GM12874 (cell line): ENCODE data around the gene SCT.

ENCODE experiments used
- TF ChIP-seq, protein P1 (sequence below): IDR thresholded peaks from 2 replicates; pipeline ENCODE4 v1.5.1; 2011; ENCODE audit warnings: low read depth, mild to moderate bottlenecking, control low read depth, low read length, moderate library complexity; ENCODE audit not compliant: insufficient read depth

Gene SCT

DNA sequence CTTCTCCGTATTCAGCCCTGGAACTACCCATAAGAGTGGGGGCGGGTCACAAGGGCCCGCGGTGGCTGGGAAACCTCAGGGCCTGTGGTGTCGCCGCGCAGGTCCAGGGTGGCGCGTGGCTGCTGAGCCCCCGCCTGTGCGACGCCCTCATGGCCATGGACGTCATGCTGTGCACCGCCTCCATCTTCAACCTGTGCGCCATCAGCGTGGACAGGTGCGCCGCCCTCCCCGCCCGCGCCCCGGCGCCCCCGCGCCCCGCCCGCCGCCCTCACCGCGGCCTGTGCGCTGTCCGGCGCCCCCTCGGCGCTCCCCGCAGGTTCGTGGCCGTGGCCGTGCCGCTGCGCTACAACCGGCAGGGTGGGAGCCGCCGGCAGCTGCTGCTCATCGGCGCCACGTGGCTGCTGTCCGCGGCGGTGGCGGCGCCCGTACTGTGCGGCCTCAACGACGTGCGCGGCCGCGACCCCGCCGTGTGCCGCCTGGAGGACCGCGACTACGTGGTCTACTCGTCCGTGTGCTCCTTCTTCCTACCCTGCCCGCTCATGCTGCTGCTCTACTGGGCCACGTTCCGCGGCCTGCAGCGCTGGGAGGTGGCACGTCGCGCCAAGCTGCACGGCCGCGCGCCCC lies 12.5 kb upstream of the SCT start:
- TF ChIP-seq, protein P1, sequence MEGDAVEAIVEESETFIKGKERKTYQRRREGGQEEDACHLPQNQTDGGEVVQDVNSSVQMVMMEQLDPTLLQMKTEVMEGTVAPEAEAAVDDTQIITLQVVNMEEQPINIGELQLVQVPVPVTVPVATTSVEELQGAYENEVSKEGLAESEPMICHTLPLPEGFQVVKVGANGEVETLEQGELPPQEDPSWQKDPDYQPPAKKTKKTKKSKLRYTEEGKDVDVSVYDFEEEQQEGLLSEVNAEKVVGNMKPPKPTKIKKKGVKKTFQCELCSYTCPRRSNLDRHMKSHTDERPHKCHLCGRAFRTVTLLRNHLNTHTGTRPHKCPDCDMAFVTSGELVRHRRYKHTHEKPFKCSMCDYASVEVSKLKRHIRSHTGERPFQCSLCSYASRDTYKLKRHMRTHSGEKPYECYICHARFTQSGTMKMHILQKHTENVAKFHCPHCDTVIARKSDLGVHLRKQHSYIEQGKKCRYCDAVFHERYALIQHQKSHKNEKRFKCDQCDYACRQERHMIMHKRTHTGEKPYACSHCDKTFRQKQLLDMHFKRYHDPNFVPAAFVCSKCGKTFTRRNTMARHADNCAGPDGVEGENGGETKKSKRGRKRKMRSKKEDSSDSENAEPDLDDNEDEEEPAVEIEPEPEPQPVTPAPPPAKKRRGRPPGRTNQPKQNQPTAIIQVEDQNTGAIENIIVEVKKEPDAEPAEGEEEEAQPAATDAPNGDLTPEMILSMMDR = no peak

DNA sequence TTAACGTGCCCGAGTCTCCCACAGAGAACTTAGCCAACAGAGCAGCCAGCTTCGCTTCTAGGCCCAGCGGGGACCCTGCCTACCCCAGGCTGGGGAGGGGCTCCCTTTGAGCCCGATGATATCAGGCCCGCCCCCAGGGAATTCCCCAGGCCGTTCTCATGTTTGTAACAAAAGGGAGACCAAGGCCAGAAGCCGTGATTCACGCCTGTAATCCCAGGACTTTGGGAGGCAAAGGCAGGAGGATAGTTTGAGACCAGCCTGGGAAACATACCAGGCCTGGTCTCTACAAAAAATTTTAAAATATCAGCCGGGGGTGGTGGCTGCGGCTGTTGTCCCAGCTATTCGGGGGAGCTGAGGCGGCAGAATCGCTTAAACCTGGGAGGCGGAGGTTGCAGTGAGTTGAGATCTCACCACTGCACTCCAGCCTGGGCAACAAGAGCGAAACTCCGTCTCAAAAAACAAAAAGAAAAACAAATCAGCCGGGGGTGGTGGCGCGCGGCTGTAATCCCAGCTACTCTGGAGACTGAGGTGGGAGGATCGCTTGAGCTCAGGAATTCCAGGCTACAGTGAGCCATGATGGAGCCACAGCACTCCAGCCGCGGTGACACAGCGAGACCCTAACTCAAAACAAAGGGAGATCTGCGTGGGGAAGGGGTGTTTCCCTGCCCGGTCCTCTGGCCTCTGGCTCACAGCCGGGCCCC lies 11.8 kb upstream of the SCT start:
- TF ChIP-seq, protein P1 = no peak

DNA sequence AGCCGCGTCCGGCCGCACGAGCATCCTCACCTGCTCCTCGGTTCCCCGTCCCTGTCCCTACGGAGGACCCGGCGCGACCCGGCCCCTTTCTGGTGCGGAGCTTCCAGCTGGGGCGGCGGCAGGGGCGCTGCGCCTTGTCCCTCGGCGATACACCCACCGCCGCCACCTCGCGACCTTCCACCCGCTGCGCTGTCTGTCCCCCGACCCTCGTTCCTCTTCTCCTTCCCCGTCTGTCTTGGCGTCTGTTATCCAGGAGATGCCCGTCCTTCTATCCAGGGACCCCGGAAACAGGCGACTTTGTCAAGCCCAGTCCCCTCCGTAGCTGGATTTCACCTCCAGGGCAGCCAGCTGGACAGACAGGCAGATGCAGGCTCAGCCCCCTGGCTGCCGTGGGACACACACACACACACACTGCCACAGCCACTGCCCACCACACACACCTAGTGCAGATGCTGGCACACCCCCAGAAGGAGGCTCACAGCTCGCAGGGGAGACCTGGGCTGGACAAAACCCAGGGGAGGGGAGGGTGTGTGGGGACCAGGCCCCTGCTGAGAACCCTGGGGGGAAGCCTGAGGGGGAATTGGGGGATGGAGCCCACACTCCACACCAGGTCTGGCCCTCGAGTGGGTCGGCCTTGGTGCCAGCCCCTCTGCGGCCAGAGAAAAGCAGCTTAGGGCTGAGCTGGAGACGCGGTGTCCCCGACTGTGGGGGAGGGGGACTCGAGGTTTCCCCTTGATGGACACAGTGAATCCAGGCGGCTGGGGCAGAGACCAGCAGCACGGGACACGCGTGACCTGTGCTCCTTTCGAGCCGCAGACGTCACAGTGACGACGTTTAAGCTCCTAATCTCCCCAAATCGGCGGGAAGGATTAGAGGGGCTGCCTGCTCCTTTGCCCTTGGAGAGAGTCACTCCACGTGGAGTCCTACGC lies 10.9 kb upstream of the SCT start:
- TF ChIP-seq, protein P1 = no peak

DNA sequence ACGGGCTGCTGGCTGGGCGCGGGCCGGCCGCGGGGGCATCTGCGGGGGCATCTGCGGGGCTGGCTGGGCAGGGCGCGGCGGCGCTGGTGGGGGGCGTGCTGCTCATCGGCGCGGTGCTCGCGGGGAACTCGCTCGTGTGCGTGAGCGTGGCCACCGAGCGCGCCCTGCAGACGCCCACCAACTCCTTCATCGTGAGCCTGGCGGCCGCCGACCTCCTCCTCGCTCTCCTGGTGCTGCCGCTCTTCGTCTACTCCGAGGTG lies 10.3 kb upstream of the SCT start:
- TF ChIP-seq, protein P1 = no peak

DNA sequence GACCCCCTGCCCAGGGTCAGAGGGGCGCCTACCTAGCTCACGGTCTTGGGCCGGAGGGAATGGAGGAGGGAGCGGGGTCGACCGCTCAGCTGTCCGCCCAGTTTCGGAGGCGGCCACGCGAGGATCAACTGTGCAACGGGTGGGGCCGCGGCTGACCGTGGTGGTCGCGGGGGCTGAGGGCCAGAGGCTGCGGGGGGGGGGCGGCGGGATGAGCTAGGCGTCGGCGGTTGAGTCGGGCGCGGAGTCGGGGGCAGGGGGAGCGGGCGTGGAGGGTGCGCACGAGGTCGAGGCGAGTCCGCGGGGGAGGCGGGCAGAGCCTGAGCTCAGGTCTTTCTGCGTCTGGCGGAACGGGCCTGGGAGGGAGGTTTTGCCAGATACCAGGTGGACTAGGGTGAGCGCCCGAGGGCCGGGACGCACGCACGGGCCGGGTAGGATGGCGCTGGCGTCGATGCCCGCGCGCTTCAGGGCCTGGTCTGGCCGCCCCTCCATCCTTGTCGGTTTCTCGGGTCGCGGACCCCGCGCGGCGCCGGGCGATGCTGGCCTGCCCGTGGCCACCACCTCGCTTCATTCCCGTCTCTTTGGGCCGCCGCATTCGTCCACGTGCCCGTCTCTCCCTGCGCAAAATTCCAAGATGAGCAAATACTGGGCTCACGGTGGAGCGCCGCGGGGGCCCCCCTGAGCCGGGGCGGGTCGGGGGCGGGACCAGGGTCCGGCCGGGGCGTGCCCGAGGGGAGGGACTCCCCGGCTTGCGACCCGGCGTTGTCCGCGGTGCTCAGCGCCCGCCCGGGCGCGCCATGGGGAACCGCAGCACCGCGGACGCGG lies 9.7 kb upstream of the SCT start, which contains the start of gene DRD4:
TSS of gene DRD4 (plus strand) at position 759 of the 822 bp plus-strand sequence. CDS start at position 795, 36 bp downstream.
- TF ChIP-seq, protein P1 = no peak

DNA sequence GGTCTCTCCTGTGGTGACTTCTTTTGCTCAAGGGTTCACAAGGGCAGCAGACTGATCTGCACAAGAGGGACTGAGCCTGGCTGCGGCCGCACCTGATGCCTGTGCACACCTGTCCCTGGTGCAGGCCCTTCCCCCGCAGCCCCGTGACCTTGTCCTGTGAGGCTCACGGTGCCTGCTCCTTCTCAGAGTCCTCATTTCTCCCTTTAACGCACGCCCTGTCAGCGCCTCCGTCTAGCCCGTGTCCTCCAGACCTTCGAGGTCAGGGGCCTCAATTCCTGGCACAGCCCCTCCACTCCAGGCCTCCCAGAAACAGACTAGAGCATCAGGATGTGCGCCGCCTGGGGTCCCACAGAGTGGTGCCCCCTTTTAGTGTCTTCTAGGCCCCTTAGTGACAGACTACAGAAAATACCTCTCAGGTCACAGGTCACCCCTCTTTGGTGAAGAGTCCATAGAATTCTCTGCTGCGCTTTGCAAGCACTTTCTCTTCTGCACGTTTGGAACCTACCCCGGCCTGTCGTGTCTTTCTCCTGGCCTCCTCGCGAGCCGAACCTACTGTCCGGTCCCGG lies 9.0 kb upstream of the SCT start:
- TF ChIP-seq, protein P1 = no peak
